Upper lobe of left lung (tissue), 4 donors: Measurements from ENCODE around the gene MTMR6.

ENCODE experiments used
- CTCF ChIP-seq, 6 experiments: fragments of 450-650 bp in 4 of 6; fragments of 200-600 bp in 2 of 6; sonication (generic) in 2 of 6; IDR thresholded peaks; one replicate each; pipeline ENCODE4 v1.5.1; 2016 to 2019; ENCODE audit warnings: antibody characterized with exemption in 6 of 6
- POLR2A ChIP-seq, 4 donors: fragments of 450-650 bp; IDR thresholded peaks; one replicate each; pipeline ENCODE4 v1.5.1; 2016 to 2017; ENCODE audit warnings: antibody characterized with exemption in 4 of 4, mild to moderate bottlenecking in 2 of 4

DNA sequence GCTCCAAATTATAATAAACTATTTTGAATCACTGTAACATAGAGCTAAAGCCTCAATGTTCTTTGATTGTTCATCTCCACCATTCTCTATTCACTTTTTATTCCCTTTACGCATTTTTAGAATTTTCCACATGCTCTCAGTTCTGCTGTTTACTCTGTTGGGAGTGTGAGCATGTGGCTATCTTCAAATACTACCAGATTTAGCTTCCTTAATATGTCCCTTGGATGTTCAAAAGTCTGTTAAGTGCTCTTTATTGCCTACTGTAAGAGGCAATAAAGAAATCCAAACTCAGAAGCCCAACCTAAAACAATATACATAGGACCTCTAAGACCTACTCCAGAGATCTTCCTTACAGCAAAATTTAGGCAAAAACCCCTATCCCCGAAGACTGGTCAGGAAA, 34.5 kb downstream of the MTMR6 start:
- TF ChIP-seq CTCF (IDR thresholded peaks at IDR 0.05) (no peak), POLR2A (IDR thresholded peaks at IDR 0.05) (no peak)
